ENCODE measurements around the gene ODAD2. TPM values are rescaled to one million over a fixed set of nuclear protein-coding genes. Genes with fewer than 3 reads are reported as not detected.
A peak's percentile ranks its signal among the peaks of the same experiment; 100 is the strongest.

Gene ODAD2
- total and polyA plus RNA-seq, 8 donors, result 0.29 to 9.3 (median 4.6) TPM

- no peak for DNase-seq
- H3K27me3 ChIP-seq, result peaks cover 0 to 9% of the 10 kb centered on the region in 2 donors
- intact Hi-C loops (cut with DNase I), result no loop called here
- H3K4me1 ChIP-seq, result no peaks in the 10 kb centered on the region
- ATAC-seq, result no peak
- H3K9me3 ChIP-seq, result no peaks in the 10 kb centered on the region
- no peak for TF ChIP-seq CTCF (IDR thresholded peaks at IDR 0.05)
- no peak overlapping the region for H3K27ac ChIP-seq
- H3K4me3 ChIP-seq, result no peak overlapping the region
- no peaks in the 10 kb centered on the region for H3K36me3 ChIP-seq
Measured at GRCh38 chr10:27799046-27799445, 199.8 kb downstream of the ODAD2 start.

- no peak for TF ChIP-seq CTCF (IDR thresholded peaks at IDR 0.05)
Measured at GRCh38 chr10:27794157-27794556, 204.7 kb downstream of the ODAD2 start.

GRCh38 chr10:27792216-27792615 lies 206.7 kb downstream of the ODAD2 start:
- Histone ChIP-seq H3K36me3 (no peaks in the 10 kb centered on the region), H3K9me3 (no peaks in the 10 kb centered on the region), H3K4me1 (no peaks in the 10 kb centered on the region), H3K27me3 (peaks cover 0 to 5% of the 10 kb centered on the region in 2 donors), H3K27ac (no peak overlapping the region), H3K4me3 (no peak overlapping the region)
- intact Hi-C loops (cut with DNase I), result no loop called here
- ATAC-seq (no peak), DNase-seq (no peak)
- TF ChIP-seq CTCF (IDR thresholded peaks at IDR 0.05), result no peak

More at GRCh38 chr10:27794157-27794556, 204.7 kb downstream of the ODAD2 start:
- no peak overlapping the region for H3K4me3 ChIP-seq
- H3K27ac ChIP-seq, result no peak overlapping the region
- H3K36me3 ChIP-seq, result no peaks in the 10 kb centered on the region
- DNase-seq (no peak), ATAC-seq (no peak)
- H3K9me3 ChIP-seq, result no peaks in the 10 kb centered on the region
- no peaks in the 10 kb centered on the region for H3K27me3 ChIP-seq
- H3K4me1 ChIP-seq, result no peaks in the 10 kb centered on the region
- intact Hi-C loops (cut with DNase I), result no loop called here

- ATAC-seq (no peak), DNase-seq (no peak)
- H3K27ac ChIP-seq, result no peak overlapping the region
- no peak overlapping the region for H3K4me3 ChIP-seq
- no peaks in the 10 kb centered on the region for H3K36me3 ChIP-seq
- peaks cover 0 to 5% of the 10 kb centered on the region in 2 donors for H3K27me3 ChIP-seq
- no peaks in the 10 kb centered on the region for H3K9me3 ChIP-seq
- TF ChIP-seq CTCF (IDR thresholded peaks at IDR 0.05), result no peak
- intact Hi-C loops (cut with DNase I), result no loop called here
- H3K4me1 ChIP-seq, result no peaks in the 10 kb centered on the region
Measured at GRCh38 chr10:27784272-27784671, 214.6 kb downstream of the ODAD2 start.

- TF ChIP-seq CTCF (IDR thresholded peaks at IDR 0.05), result peak in 1 of 2 donors; percentile 17
- DNase-seq, result no peak
- Histone ChIP-seq H3K27me3 (peaks cover 0 to 5% of the 10 kb centered on the region in 2 donors), H3K4me1 (no peaks in the 10 kb centered on the region), H3K4me3 (no peak overlapping the region), H3K9me3 (no peaks in the 10 kb centered on the region), H3K27ac (no peak overlapping the region), H3K36me3 (no peaks in the 10 kb centered on the region)
- intact Hi-C loops (cut with DNase I), result no loop called here
- peak; percentile 66 for ATAC-seq
Measured at GRCh38 chr10:27783660-27784059, 215.2 kb downstream of the ODAD2 start.
